CD14-positive monocyte (primary cell): ENCODE measurements around the gene KCTD16. TPM values are rescaled to one million over a fixed set of nuclear protein-coding genes. Genes with fewer than 3 reads are reported as not detected.

Experiments
- DNase-seq, 3 donors: peaks; one replicate each; pipeline ENCODE4 v3.0.0-alpha.2; 2011 to 2022
- H2AFZ ChIP-seq: 2 replicates; pipeline ENCODE4 v1.6.0; 2012; ENCODE audit warnings: mild to moderate bottlenecking, low read depth, low read length, inconsistent platforms; ENCODE audit not compliant: insufficient read depth, poor library complexity, severe bottlenecking
- H3K27ac ChIP-seq, 2 donors: 1 replicate in 1 of 2; 2 replicates in 1 of 2; pipeline ENCODE4 v1.5.1; 2012 to 2013; ENCODE audit warnings: low read length in 2 of 2, control low read depth in 1 of 2, inconsistent platforms in 1 of 2, low read depth in 1 of 2, mild to moderate bottlenecking in 1 of 2
- H3K27me3 ChIP-seq, 2 donors: one replicate each; pipeline versions ENCODE4 v1.6.0 to v1.6.1; 2011 to 2013; ENCODE audit warnings: low read length in 2 of 2; ENCODE audit not compliant: control insufficient read depth in 2 of 2, insufficient read depth in 2 of 2
- H3K36me3 ChIP-seq, 2 donors: replicated peaks in 1 of 2; 1 replicate in 1 of 2; 2 replicates in 1 of 2; pipeline versions ENCODE4 v1.5.1 to v1.6.1; 2012 to 2013; ENCODE audit warnings: low read length in 2 of 2, control low read depth in 1 of 2, inconsistent platforms in 1 of 2, mild to moderate bottlenecking in 1 of 2; ENCODE audit not compliant: insufficient read depth in 2 of 2, control insufficient read depth in 1 of 2
- H3K4me1 ChIP-seq, 2 donors: 1 replicate in 1 of 2; 2 replicates in 1 of 2; pipeline versions ENCODE4 v1.5.1 to v1.6.1; 2012 to 2013; ENCODE audit warnings: low read length in 2 of 2, control low read depth in 1 of 2, inconsistent platforms in 1 of 2, mild to moderate bottlenecking in 1 of 2, moderate library complexity in 1 of 2; ENCODE audit not compliant: insufficient read depth in 2 of 2, control insufficient read depth in 1 of 2
- H3K4me2 ChIP-seq: replicated peaks from 2 replicates; pipeline ENCODE3; 2012; ENCODE audit warnings: low read length, moderate library complexity, mild to moderate bottlenecking; ENCODE audit not compliant: poor library complexity, severe bottlenecking; ENCODE audit errors: extremely low read depth
- H3K4me3 ChIP-seq, 3 experiments: fragments of 200-600 bp in 1 of 3; sonication (generic) in 1 of 3; replicated peaks in 1 of 3; 1 replicate in 2 of 3; 2 replicates in 1 of 3; pipeline ENCODE4 v1.5.1; 2011 to 2013; ENCODE audit warnings: low read length in 3 of 3, mild to moderate bottlenecking in 3 of 3, control low read depth in 2 of 3, low read depth in 2 of 3, inconsistent platforms in 1 of 3, moderate library complexity in 1 of 3
- H3K79me2 ChIP-seq: 2 replicates; pipeline ENCODE4 v1.6.0; 2012; ENCODE audit warnings: mild to moderate bottlenecking, control low read depth, inconsistent platforms, low read length, moderate library complexity; ENCODE audit not compliant: insufficient read depth
- H3K9ac ChIP-seq: 2 replicates; pipeline ENCODE4 v1.6.0; 2017; ENCODE audit warnings: low read length, mild to moderate bottlenecking; ENCODE audit not compliant: insufficient read depth, poor library complexity, severe bottlenecking
- H3K9me3 ChIP-seq, 2 donors: replicated peaks in 1 of 2; 1 replicate in 1 of 2; 2 replicates in 1 of 2; pipeline versions ENCODE4 v1.5.1 to v1.6.1; 2012 to 2013; ENCODE audit warnings: low read length in 2 of 2, control low read depth in 1 of 2; ENCODE audit not compliant: control insufficient read depth in 1 of 2, insufficient read depth in 1 of 2
- H4K20me1 ChIP-seq: 2 replicates; pipeline ENCODE4 v1.6.0; 2012; ENCODE audit warnings: mild to moderate bottlenecking, low read length, control low read depth, moderate library complexity; ENCODE audit not compliant: insufficient read depth
- H3K27ac Mint-ChIP-seq, 7 donors: one replicate each; pipeline ENCODE4 v1.8.0; 2020; ENCODE audit warnings: mild to moderate bottlenecking in 7 of 7, mixed read lengths in 7 of 7, moderate library complexity in 6 of 7, inconsistent platforms in 2 of 7
- H3K27me3 Mint-ChIP-seq, 3 donors: one replicate each; pipeline ENCODE4 v1.8.0; 2021 to 2022; ENCODE audit warnings: low read depth in 3 of 3, mild to moderate bottlenecking in 3 of 3, mixed read lengths in 3 of 3, moderate library complexity in 3 of 3, inconsistent platforms in 1 of 3
- H3K36me3 Mint-ChIP-seq, 2 donors: one replicate each; pipeline ENCODE4 v1.8.0; 2020; ENCODE audit warnings: mixed read lengths in 2 of 2, inconsistent platforms in 1 of 2, mild to moderate bottlenecking in 1 of 2
- H3K4me1 Mint-ChIP-seq: one replicate; pipeline ENCODE4 v1.8.0; 2020; ENCODE audit warnings: mild to moderate bottlenecking, mixed read lengths
- H3K4me3 Mint-ChIP-seq, 2 donors: one replicate each; pipeline ENCODE4 v1.8.0; 2020; ENCODE audit warnings: mild to moderate bottlenecking in 2 of 2, mixed read lengths in 2 of 2, moderate library complexity in 1 of 2
- H3K9me3 Mint-ChIP-seq, 7 donors: one replicate each; pipeline ENCODE4 v1.8.0; 2020 to 2022; ENCODE audit warnings: mixed read lengths in 7 of 7, mild to moderate bottlenecking in 6 of 7, moderate library complexity in 6 of 7, inconsistent platforms in 2 of 7
- CTCF ChIP-seq: fragments of 200-600 bp; IDR thresholded peaks from one replicate; pipeline ENCODE4 v1.8.0; 2022; ENCODE audit warnings: antibody characterized with exemption, mild to moderate bottlenecking
- WGBS: methylation state at CpG from one replicate; pipeline ENCODE4 v1.1.5; 2013; ENCODE audit warnings: missing lambda C conversion rate; ENCODE audit not compliant: insufficient coverage; 5-methylcytosine and 5-hydroxymethylcytosine counted together
- intact Hi-C, 2 donors: fragments of 100-400 bp; cut with micrococcal nuclease; formaldehyde crosslinking; loops; one replicate each; pipeline versions ENCODE4 v1.15.0 to v1.15.1; 2023
- polyA plus RNA-seq, 3 donors: library from polyadenylated mRNA; depleted of rRNA in 1 of 3; unstranded in 2 of 3; stranded (reverse) in 1 of 3; fragments of 300-500 nt in 2 of 3; fragments of >200 nt in 1 of 3; fragmentation: Illumina TruSeq in 2 of 3; gene quantifications; 1 replicate in 2 of 3; 2 replicates in 1 of 3; pipeline ENCODE4 v1.2.3, GENCODE V29; 2012 to 2021

Gene KCTD16
- polyA plus RNA-seq, 3 donors = not detected

GRCh38 chr5:144134194-144134826, 36.4 kb upstream of the KCTD16 start:
- H2AFZ ChIP-seq = no peak overlapping the region
- Mint-ChIP-seq H3K36me3 (no peaks in the 10 kb centered on the region), H3K4me3 (no peak overlapping the region), H3K27ac (no peak overlapping the region), H3K4me1 (peaks cover 17% of the 10 kb centered on the region), H3K27me3 (peaks cover 2 to 5% (median 4%) of the 10 kb centered on the region in 3 donors), H3K9me3 (peaks cover 0 to 3% (median 2%) of the 10 kb centered on the region in 7 donors)
- no peak overlapping the region for H3K4me2 ChIP-seq
- no peak overlapping the region for H3K9ac ChIP-seq
- DNase-seq = no peak
- no peaks in the 10 kb centered on the region for H3K79me2 ChIP-seq
- no peaks in the 10 kb centered on the region for H3K36me3 ChIP-seq
- intact Hi-C loops = no loop called here
- H3K27me3 ChIP-seq = peaks cover 0 to 3% of the 10 kb centered on the region in 2 donors
- H3K4me1 ChIP-seq = peaks cover 0 to 8% of the 10 kb centered on the region in 2 donors
- no peak overlapping the region for H3K4me3 ChIP-seq
- no peaks in the 10 kb centered on the region for H4K20me1 ChIP-seq
- no peak overlapping the region for H3K27ac ChIP-seq
- TF ChIP-seq CTCF = no peak
- WGBS = 100% methylated on average over 2 of the region's 2 CpGs
- no peaks in the 10 kb centered on the region for H3K9me3 ChIP-seq

GRCh38 chr5:144135113-144135762, 35.4 kb upstream of the KCTD16 start:
- H3K36me3 ChIP-seq = no peaks in the 10 kb centered on the region
- H3K9me3 Mint-ChIP-seq = peaks cover 0 to 3% (median 2%) of the 10 kb centered on the region in 7 donors
- H3K79me2 ChIP-seq = no peaks in the 10 kb centered on the region
- H2AFZ ChIP-seq = no peak overlapping the region
- H3K4me2 ChIP-seq = no peak overlapping the region
- peaks cover 0 to 8% of the 10 kb centered on the region in 2 donors for H3K4me1 ChIP-seq
- TF ChIP-seq CTCF = no peak
- peaks cover under 1 to 4% (median 2%) of the 10 kb centered on the region in 3 donors for H3K27me3 Mint-ChIP-seq
- intact Hi-C loops = no loop called here
- no peak overlapping the region for H3K4me3 Mint-ChIP-seq
- H3K27me3 ChIP-seq = peaks cover 0 to 3% of the 10 kb centered on the region in 2 donors
- no peak overlapping the region for H3K27ac Mint-ChIP-seq
- no peaks in the 10 kb centered on the region for H3K9me3 ChIP-seq
- H3K4me3 ChIP-seq = no peak overlapping the region
- H3K36me3 Mint-ChIP-seq = no peaks in the 10 kb centered on the region
- peaks cover 17% of the 10 kb centered on the region for H3K4me1 Mint-ChIP-seq
- H4K20me1 ChIP-seq = no peaks in the 10 kb centered on the region
- 85% methylated on average over 1 of the region's 3 CpGs for WGBS
- no peak for DNase-seq
- H3K27ac ChIP-seq = no peak overlapping the region
- H3K9ac ChIP-seq = no peak overlapping the region
